ENCODE results near the gene ITGB8. TPM values are rescaled to one million over a fixed set of nuclear protein-coding genes. Genes with fewer than 3 reads are reported as not detected.

Gene ITGB8
- total RNA-seq, 1 experiment from 2014 or later, result 13.9 TPM

- TF ChIP-seq CTCF (conservative IDR thresholded peaks at IDR 0.05; ENCODE audit: low read depth, low read length) (no peak), EZH2phosphoT487 (IDR thresholded peaks at IDR 0.05; ENCODE audit: borderline replicate concordance, low read length) (no peak), EZH2 (IDR thresholded peaks at IDR 0.05; ENCODE audit: low read length, unreplicated experiment) (no peak)
- no peak overlapping the region for H3K9ac ChIP-seq (ENCODE audit: low read length)
- no TSS peak for BruUV-seq (replicated peaks)
- ChIA-PET POLR2A (ENCODE audit: unreplicated experiment) (no interaction called here), CTCF (no interaction called here)
- no peaks in the 10 kb centered on the region for H3F3A ChIP-seq (ENCODE audit: low read length, unreplicated experiment)
- DNase-seq, result no peak
- H3K36me3 ChIP-seq (ENCODE audit: low read depth, low read length), result no peaks in the 10 kb centered on the region
- no peaks in the 10 kb centered on the region for H3K79me2 ChIP-seq (ENCODE audit: low read length)
- H3K4me1 ChIP-seq (ENCODE audit: insufficient read depth, low read length), result no peaks in the 10 kb centered on the region
- no peaks in the 10 kb centered on the region for H3K9me2 ChIP-seq (replicated peaks; ENCODE audit: low read length)
- no peaks in the 10 kb centered on the region for H4K20me1 ChIP-seq (ENCODE audit: low read length)
- intact Hi-C loops (cut with micrococcal nuclease), result no loop called here
- H3K27ac ChIP-seq (ENCODE audit: low read length), result no peak overlapping the region
- no peaks in the 10 kb centered on the region for H3K9me3 ChIP-seq (ENCODE audit: low read length)
- no peak overlapping the region for H3K4me3 ChIP-seq (ENCODE audit: low read length)
- H2AFZ ChIP-seq (ENCODE audit: low read length), result no peak overlapping the region
- ATAC-seq, result no peak
- H3K4me2 ChIP-seq (ENCODE audit: low read length), result no peak overlapping the region
- no peaks in the 10 kb centered on the region for H3K27me3 ChIP-seq (ENCODE audit: low read length)
Observed at GRCh38 chr7:20435305-20435704, 104.6 kb downstream of the ITGB8 start.

- no peaks in the 10 kb centered on the region for H3K9me3 ChIP-seq (ENCODE audit: low read length)
- no peaks in the 10 kb centered on the region for H3K79me2 ChIP-seq (ENCODE audit: low read length)
- H3K4me1 ChIP-seq (ENCODE audit: insufficient read depth, low read length), result peaks cover 13% of the 10 kb centered on the region
- H3F3A ChIP-seq (ENCODE audit: low read length, unreplicated experiment), result no peaks in the 10 kb centered on the region
- H3K36me3 ChIP-seq (ENCODE audit: low read depth, low read length), result no peaks in the 10 kb centered on the region
- no peaks in the 10 kb centered on the region for H4K20me1 ChIP-seq (ENCODE audit: low read length)
- no peak overlapping the region for H3K4me2 ChIP-seq (ENCODE audit: low read length)
- no TSS peak for BruUV-seq (replicated peaks)
- TF ChIP-seq EZH2phosphoT487 (IDR thresholded peaks at IDR 0.05; ENCODE audit: borderline replicate concordance, low read length), result no peak
- TF ChIP-seq CTCF (conservative IDR thresholded peaks at IDR 0.05; ENCODE audit: low read depth, low read length), result no peak
- TF ChIP-seq EZH2 (IDR thresholded peaks at IDR 0.05; ENCODE audit: low read length, unreplicated experiment), result no peak
- H2AFZ ChIP-seq (ENCODE audit: low read length), result no peak overlapping the region
- no peak overlapping the region for H3K4me3 ChIP-seq (ENCODE audit: low read length)
- POLR2A ChIA-PET (ENCODE audit: unreplicated experiment), result no interaction called here
- CTCF ChIA-PET, result no interaction called here
- no peak for DNase-seq
- intact Hi-C loops (cut with micrococcal nuclease), result no loop called here
- H3K9ac ChIP-seq (ENCODE audit: low read length), result no peak overlapping the region
- no peaks in the 10 kb centered on the region for H3K9me2 ChIP-seq (replicated peaks; ENCODE audit: low read length)
- H3K27me3 ChIP-seq (ENCODE audit: low read length), result no peaks in the 10 kb centered on the region
- ATAC-seq, result no peak
- H3K27ac ChIP-seq (ENCODE audit: low read length), result no peak overlapping the region
Observed at GRCh38 chr7:20438248-20438647, 107.5 kb downstream of the ITGB8 start.

- Histone ChIP-seq H3K79me2 (ENCODE audit: low read length) (no peaks in the 10 kb centered on the region), H3K9me2 (replicated peaks; ENCODE audit: low read length) (no peaks in the 10 kb centered on the region), H3K27ac (ENCODE audit: low read length) (no peak overlapping the region), H2AFZ (ENCODE audit: low read length) (no peak overlapping the region), H3K9me3 (ENCODE audit: low read length) (no peaks in the 10 kb centered on the region), H4K20me1 (ENCODE audit: low read length) (no peaks in the 10 kb centered on the region), H3K4me2 (ENCODE audit: low read length) (no peak overlapping the region), H3K27me3 (ENCODE audit: low read length) (no peaks in the 10 kb centered on the region), H3F3A (ENCODE audit: low read length, unreplicated experiment) (no peaks in the 10 kb centered on the region), H3K9ac (ENCODE audit: low read length) (no peak overlapping the region), H3K4me1 (ENCODE audit: insufficient read depth, low read length) (peaks cover 13% of the 10 kb centered on the region), H3K36me3 (ENCODE audit: low read depth, low read length) (no peaks in the 10 kb centered on the region), H3K4me3 (ENCODE audit: low read length) (no peak overlapping the region)
- BruUV-seq (replicated peaks), result no TSS peak
- no peak for TF ChIP-seq EZH2phosphoT487 (IDR thresholded peaks at IDR 0.05; ENCODE audit: borderline replicate concordance, low read length)
- TF ChIP-seq CTCF (conservative IDR thresholded peaks at IDR 0.05; ENCODE audit: low read depth, low read length), result no peak
- no peak for TF ChIP-seq EZH2 (IDR thresholded peaks at IDR 0.05; ENCODE audit: low read length, unreplicated experiment)
- CTCF ChIA-PET, result no interaction called here
- intact Hi-C loops (cut with micrococcal nuclease), result no loop called here
- POLR2A ChIA-PET (ENCODE audit: unreplicated experiment), result no interaction called here
- DNase-seq (no peak), ATAC-seq (no peak)
Observed at GRCh38 chr7:20438694-20439376, 108.1 kb downstream of the ITGB8 start.
